HFF-Myc (cell line): ENCODE data around the gene PUS10.

ENCODE experiments used
- DNase-seq: peaks from one replicate; pipeline ENCODE4 v3.0.0-alpha.2; 2011; ENCODE audit warnings: low read depth; ENCODE audit errors: extremely low read depth
- H3K4me3 ChIP-seq: replicated peaks from 2 replicates; pipeline ENCODE4 v1.5.1; 2011; ENCODE audit warnings: low read depth, mild to moderate bottlenecking, control low read depth, low read length
- TF ChIP-seq, protein P1 (sequence below): IDR thresholded peaks from 2 replicates; pipeline ENCODE4 v1.5.1; 2012; ENCODE audit warnings: mild to moderate bottlenecking, low read depth, low read length, control low read depth; ENCODE audit errors: missing control alignments

Gene PUS10

DNA sequence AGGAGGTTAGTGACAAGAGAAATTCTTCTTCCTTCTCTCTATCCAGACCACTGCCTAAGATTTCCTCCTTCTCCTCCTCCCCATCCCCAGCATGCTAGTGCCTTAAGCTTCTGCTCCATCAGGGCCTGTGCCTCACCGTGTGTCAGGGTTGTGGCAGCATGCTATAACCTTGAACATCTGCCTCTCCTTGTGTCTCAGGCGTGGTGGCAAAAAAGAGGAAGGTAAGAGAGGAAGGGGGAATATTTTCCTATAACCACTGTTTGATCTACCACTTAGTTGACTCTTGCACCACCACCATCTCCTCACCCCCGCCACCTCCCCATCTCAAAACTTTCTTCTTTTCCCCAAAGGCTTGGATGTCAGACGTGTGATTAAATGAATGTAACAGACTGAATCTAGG is 38.8 kb downstream of the PUS10 start:
- DNase-seq = no peak
- no peak overlapping the region for H3K4me3 ChIP-seq
- TF ChIP-seq, protein P1, sequence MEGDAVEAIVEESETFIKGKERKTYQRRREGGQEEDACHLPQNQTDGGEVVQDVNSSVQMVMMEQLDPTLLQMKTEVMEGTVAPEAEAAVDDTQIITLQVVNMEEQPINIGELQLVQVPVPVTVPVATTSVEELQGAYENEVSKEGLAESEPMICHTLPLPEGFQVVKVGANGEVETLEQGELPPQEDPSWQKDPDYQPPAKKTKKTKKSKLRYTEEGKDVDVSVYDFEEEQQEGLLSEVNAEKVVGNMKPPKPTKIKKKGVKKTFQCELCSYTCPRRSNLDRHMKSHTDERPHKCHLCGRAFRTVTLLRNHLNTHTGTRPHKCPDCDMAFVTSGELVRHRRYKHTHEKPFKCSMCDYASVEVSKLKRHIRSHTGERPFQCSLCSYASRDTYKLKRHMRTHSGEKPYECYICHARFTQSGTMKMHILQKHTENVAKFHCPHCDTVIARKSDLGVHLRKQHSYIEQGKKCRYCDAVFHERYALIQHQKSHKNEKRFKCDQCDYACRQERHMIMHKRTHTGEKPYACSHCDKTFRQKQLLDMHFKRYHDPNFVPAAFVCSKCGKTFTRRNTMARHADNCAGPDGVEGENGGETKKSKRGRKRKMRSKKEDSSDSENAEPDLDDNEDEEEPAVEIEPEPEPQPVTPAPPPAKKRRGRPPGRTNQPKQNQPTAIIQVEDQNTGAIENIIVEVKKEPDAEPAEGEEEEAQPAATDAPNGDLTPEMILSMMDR = no peak

DNA sequence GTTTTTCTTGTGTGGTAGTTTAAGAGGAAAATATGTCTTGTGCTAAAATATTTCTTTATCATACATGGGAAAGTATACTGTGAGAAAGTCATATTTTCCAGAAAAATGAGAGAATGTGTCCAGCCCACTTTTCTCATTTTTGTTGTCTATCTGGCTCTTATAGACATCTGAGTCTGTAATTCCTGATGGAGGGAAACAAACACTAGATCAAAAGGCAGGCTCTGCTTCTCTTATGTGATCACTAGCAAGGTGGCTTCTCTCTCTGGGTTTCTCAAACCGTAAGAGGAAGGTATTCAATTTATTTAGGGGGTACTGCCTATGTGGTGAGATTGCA is 40.5 kb downstream of the PUS10 start:
- no peak overlapping the region for H3K4me3 ChIP-seq

DNA sequence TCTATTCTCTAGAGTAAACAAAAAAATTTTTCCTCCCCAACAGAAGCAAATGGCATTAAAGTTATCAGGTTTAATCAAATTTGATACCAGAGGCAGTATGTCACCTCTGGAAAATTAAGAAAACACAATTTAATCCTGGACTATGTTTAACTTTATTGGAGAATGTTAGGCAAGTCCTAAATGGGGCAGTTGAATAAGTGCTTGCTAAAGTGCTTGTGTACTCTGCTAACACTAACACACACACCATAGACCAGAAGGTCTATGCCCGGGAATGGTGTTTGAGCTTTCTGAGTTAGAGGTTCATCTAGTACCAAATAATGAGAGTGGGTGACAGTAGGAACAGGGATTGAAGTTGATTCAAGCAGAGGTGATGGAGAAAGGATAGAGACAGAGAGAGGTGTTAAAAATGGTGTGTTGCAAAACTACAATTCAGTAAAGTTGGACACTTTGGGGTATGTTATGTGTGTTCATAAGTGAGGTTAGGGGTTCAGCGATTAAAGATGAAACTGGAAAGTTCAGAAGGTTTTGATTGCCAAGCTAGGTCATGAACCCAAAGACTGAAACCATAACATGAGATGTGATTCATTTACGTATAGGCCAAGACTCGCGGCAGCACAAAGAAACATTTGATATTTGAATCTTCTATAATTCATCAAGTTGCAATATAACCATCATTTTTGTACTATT is 41.0 kb downstream of the PUS10 start:
- DNase-seq = no peak
- TF ChIP-seq, protein P1 = no peak
- H3K4me3 ChIP-seq = no peak overlapping the region

More for the DNA sequence above, 40.5 kb downstream of the PUS10 start:
- DNase-seq = no peak
- TF ChIP-seq, protein P1 = no peak

DNA sequence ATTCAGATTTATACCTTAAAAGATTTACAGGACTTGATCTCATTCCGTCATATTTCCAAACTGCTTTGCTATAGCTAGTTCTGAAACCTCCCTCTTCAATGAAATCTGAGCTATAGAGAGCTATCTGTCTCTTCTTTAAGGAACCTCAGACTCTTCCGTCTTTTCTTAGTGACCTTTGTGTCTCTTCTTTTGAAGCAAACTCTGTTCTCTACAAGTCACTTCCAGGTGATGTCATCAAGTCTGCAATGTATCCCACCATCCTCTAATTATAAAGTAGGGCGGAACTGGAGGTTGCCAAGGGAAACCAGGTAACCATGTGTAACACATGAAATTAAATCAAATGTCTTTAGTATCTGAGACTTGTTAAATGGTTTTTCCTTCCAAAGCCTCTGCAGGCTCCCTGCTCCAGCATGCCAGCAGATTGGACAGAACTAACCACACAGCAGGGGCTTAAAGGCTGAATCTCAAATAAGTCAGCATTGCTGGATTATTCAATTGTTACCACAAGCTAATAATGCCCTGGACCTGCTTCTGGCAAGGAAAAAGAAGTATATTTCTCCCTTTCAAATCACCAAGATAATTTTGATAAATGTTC is 41.7 kb downstream of the PUS10 start:
- TF ChIP-seq, protein P1 = no peak
- H3K4me3 ChIP-seq = no peak overlapping the region
- DNase-seq = no peak

DNA sequence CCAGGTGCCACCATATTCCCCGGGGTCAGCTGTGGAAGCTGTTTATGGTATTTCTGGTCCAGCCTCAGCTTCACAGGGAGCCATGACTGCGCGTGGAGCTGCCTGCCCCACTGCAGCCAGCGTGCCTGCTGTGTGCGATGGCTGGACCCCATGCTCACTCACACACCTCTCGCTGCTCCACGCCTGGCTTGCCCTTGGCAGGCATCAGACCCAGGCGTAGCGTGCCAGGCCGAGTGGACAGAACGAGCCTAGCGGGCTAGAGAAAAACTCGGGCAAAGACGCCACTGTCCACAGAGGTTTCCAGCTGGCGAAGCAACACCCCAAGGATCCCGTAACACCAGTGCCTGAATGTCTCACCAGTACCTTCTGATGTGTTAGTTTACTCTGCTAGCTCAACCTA is 43.4 kb downstream of the PUS10 start:
- TF ChIP-seq, protein P1 = no peak
- no peak for DNase-seq

DNA sequence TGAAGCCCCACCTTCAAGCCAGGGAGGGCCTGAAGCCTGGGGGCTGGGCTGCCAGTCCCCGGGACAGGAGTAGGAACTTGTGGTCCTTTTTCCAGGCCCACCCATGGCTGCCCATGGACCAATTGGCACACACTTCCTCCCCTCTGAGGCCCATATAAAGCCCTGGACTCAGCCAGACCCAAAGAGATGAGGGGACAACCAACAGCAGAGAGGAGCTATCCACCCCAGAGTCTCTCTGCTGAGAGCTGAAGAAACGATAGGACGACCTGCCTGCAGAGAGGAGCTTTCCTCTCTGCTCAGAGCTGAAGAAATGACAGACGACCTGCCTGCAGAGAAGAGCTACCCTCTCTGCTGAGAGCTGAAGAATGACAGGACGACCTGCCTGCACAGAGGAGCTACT is 44.4 kb downstream of the PUS10 start:
- H3K4me3 ChIP-seq = no peak overlapping the region
- DNase-seq = no peak
- TF ChIP-seq, protein P1 = no peak

More for the DNA sequence above, 43.4 kb downstream of the PUS10 start:
- no peak overlapping the region for H3K4me3 ChIP-seq
